Mesendoderm (in vitro differentiated cells): Measurements from ENCODE around the gene SPON2.

Source experiments
- DNase-seq: peaks from one replicate; pipeline ENCODE4 v3.0.0; 2013
- H2AK5ac ChIP-seq: 2 replicates; pipeline ENCODE4 v1.6.1; 2013; ENCODE audit warnings: low read length, inconsistent platforms
- H2BK120ac ChIP-seq: 2 replicates; pipeline ENCODE4 v1.6.1; 2013; ENCODE audit warnings: low read depth, mild to moderate bottlenecking, low read length, moderate library complexity, mixed read lengths
- H2BK15ac ChIP-seq: replicated peaks from 2 replicates; pipeline ENCODE4 v1.6.1; 2013; ENCODE audit warnings: low read depth, mild to moderate bottlenecking, moderate library complexity
- H2BK5ac ChIP-seq: 2 replicates; pipeline ENCODE4 v1.6.1; 2013; ENCODE audit warnings: low read length, inconsistent platforms
- H3K18ac ChIP-seq: 2 replicates; pipeline ENCODE4 v1.6.1; 2013; ENCODE audit warnings: mild to moderate bottlenecking, low read length, mixed read lengths
- H3K23ac ChIP-seq: one replicate; pipeline ENCODE4 v1.6.1; 2013; ENCODE audit warnings: low read length
- H3K27ac ChIP-seq: 2 replicates; pipeline ENCODE4 v1.5.1; 2013; ENCODE audit warnings: low read depth, mild to moderate bottlenecking, inconsistent platforms, low read length, moderate library complexity
- H3K27me3 ChIP-seq: 2 replicates; pipeline ENCODE4 v1.6.1; 2013; ENCODE audit warnings: low read length, control low read depth, mild to moderate bottlenecking, inconsistent platforms; ENCODE audit not compliant: insufficient read depth, poor library complexity
- H3K36me3 ChIP-seq: 2 replicates; pipeline ENCODE4 v1.6.1; 2013; ENCODE audit warnings: low read length, inconsistent platforms; ENCODE audit not compliant: control insufficient read depth, insufficient read depth
- H3K4ac ChIP-seq: one replicate; pipeline ENCODE4 v1.6.1; 2013; ENCODE audit warnings: low read depth, mild to moderate bottlenecking, low read length, moderate library complexity
- H3K4me1 ChIP-seq: 2 replicates; pipeline ENCODE4 v1.6.1; 2013; ENCODE audit warnings: low read depth, low read length, inconsistent platforms; ENCODE audit not compliant: control insufficient read depth
- H3K4me2 ChIP-seq: 2 replicates; pipeline ENCODE4 v1.6.1; 2013; ENCODE audit warnings: low read length
- H3K4me3 ChIP-seq: 2 replicates; pipeline ENCODE4 v1.5.1; 2013; ENCODE audit warnings: mild to moderate bottlenecking, low read length
- H3K56ac ChIP-seq: one replicate; pipeline ENCODE4 v1.6.1; 2013; ENCODE audit warnings: low read length
- H3K79me1 ChIP-seq: 2 replicates; pipeline ENCODE4 v1.6.1; 2013; ENCODE audit warnings: low read length, inconsistent platforms
- H3K79me2 ChIP-seq: 2 replicates; pipeline ENCODE4 v1.6.1; 2013; ENCODE audit warnings: mild to moderate bottlenecking, low read length; ENCODE audit not compliant: control insufficient read depth, insufficient read depth
- H3K9ac ChIP-seq: 2 replicates; pipeline ENCODE4 v1.6.1; 2013; ENCODE audit warnings: low read length, inconsistent platforms
- H4K5ac ChIP-seq: one replicate; pipeline ENCODE4 v1.6.1; 2013; ENCODE audit warnings: low read length
- H4K8ac ChIP-seq: one replicate; pipeline ENCODE4 v1.6.1; 2013; ENCODE audit warnings: low read depth, mild to moderate bottlenecking, control low read depth, low read length, moderate library complexity
- WGBS: extraction: QIAGEN DNeasy Blood & Tissue Kit; methylation state at CpG from one replicate; pipeline ENCODE4 v1.1.7; 2013; ENCODE audit warnings: low lambda C conversion rate, missing lambda C conversion rate; ENCODE audit not compliant: insufficient coverage; ENCODE audit errors: extremely low coverage; 5-methylcytosine and 5-hydroxymethylcytosine counted together

The SPON2 gene

GRCh38 chr4:1207157-1207470, 34.7 kb upstream of the SPON2 start:
- Histone ChIP-seq H3K4me1 (no peaks in the 10 kb centered on the region), H2AK5ac (no peak overlapping the region), H3K36me3 (no peaks in the 10 kb centered on the region), H3K27ac (no peak overlapping the region), H3K23ac (no peak overlapping the region), H2BK5ac (no peak overlapping the region), H2BK15ac (no peak overlapping the region), H3K4me3 (no peak overlapping the region), H3K18ac (no peak overlapping the region), H4K5ac (no peak overlapping the region), H3K9ac (no peak overlapping the region), H3K4ac (no peak overlapping the region), H4K8ac (no peak overlapping the region), H3K56ac (no peak overlapping the region), H3K79me2 (no peaks in the 10 kb centered on the region), H2BK120ac (no peak overlapping the region), H3K4me2 (no peak overlapping the region), H3K79me1 (no peaks in the 10 kb centered on the region), H3K27me3 (no peaks in the 10 kb centered on the region)
- WGBS, result no CpG with 5 or more reads among the region's 12 CpGs
- DNase-seq, result no peak

GRCh38 chr4:1206299-1207156, 34.1 kb upstream of the SPON2 start:
- Histone ChIP-seq H3K4me1 (no peaks in the 10 kb centered on the region), H2BK5ac (no peak overlapping the region), H2BK120ac (no peak overlapping the region), H2BK15ac (no peak overlapping the region), H2AK5ac (no peak overlapping the region), H3K18ac (no peak overlapping the region), H3K4ac (no peak overlapping the region), H3K79me2 (no peaks in the 10 kb centered on the region), H3K56ac (no peak overlapping the region), H4K5ac (no peak overlapping the region), H4K8ac (no peak overlapping the region), H3K9ac (no peak overlapping the region), H3K4me2 (no peak overlapping the region), H3K23ac (no peak overlapping the region), H3K4me3 (no peak overlapping the region), H3K79me1 (no peaks in the 10 kb centered on the region), H3K27me3 (no peaks in the 10 kb centered on the region), H3K36me3 (no peaks in the 10 kb centered on the region), H3K27ac (no peak overlapping the region)
- DNase-seq, result no peak
- WGBS, result no CpG with 5 or more reads among the region's 21 CpGs

- Histone ChIP-seq H3K79me2 (no peaks in the 10 kb centered on the region), H3K27me3 (no peaks in the 10 kb centered on the region), H3K4ac (no peak overlapping the region), H2AK5ac (no peak overlapping the region), H4K5ac (no peak overlapping the region), H3K18ac (no peak overlapping the region), H3K9ac (no peak overlapping the region), H3K36me3 (no peaks in the 10 kb centered on the region), H3K23ac (no peak overlapping the region), H3K4me2 (no peak overlapping the region), H3K4me1 (no peaks in the 10 kb centered on the region), H4K8ac (no peak overlapping the region), H2BK15ac (no peak overlapping the region), H2BK5ac (no peak overlapping the region), H3K79me1 (no peaks in the 10 kb centered on the region), H3K27ac (no peak overlapping the region), H3K4me3 (no peak overlapping the region), H3K56ac (no peak overlapping the region), H2BK120ac (no peak overlapping the region)
- no peak for DNase-seq
- WGBS, result no CpG with 5 or more reads among the region's 17 CpGs
These were observed 33.4 kb upstream of the SPON2 start for GRCh38 chr4:1205586-1206298.

GRCh38 chr4:1204828-1205585, 32.6 kb upstream of the SPON2 start:
- no peaks in the 10 kb centered on the region for H3K79me2 ChIP-seq
- no peaks in the 10 kb centered on the region for H3K27me3 ChIP-seq
- no peak overlapping the region for H3K18ac ChIP-seq
- H4K5ac ChIP-seq, result no peak overlapping the region
- H2AK5ac ChIP-seq, result no peak overlapping the region
- no peak overlapping the region for H3K4me3 ChIP-seq
- H3K36me3 ChIP-seq, result no peaks in the 10 kb centered on the region
- no peak overlapping the region for H2BK5ac ChIP-seq
- DNase-seq, result no peak
- H3K4ac ChIP-seq, result no peak overlapping the region
- no peaks in the 10 kb centered on the region for H3K79me1 ChIP-seq
- no peak overlapping the region for H3K9ac ChIP-seq
- no peaks in the 10 kb centered on the region for H3K4me1 ChIP-seq
- no peak overlapping the region for H2BK15ac ChIP-seq
- no CpG with 5 or more reads among the region's 25 CpGs for WGBS
- H3K56ac ChIP-seq, result no peak overlapping the region
- no peak overlapping the region for H3K4me2 ChIP-seq
- H2BK120ac ChIP-seq, result no peak overlapping the region
- no peak overlapping the region for H3K27ac ChIP-seq
- H3K23ac ChIP-seq, result no peak overlapping the region
- no peak overlapping the region for H4K8ac ChIP-seq

GRCh38 chr4:1204286-1204827, 32.0 kb upstream of the SPON2 start:
- no CpG with 5 or more reads among the region's 21 CpGs for WGBS
- H3K23ac ChIP-seq, result no peak overlapping the region
- H3K4me2 ChIP-seq, result no peak overlapping the region
- no peaks in the 10 kb centered on the region for H3K79me1 ChIP-seq
- no peak overlapping the region for H2BK15ac ChIP-seq
- H2AK5ac ChIP-seq, result no peak overlapping the region
- H3K4me3 ChIP-seq, result no peak overlapping the region
- no peak overlapping the region for H3K56ac ChIP-seq
- H3K9ac ChIP-seq, result no peak overlapping the region
- H3K4me1 ChIP-seq, result no peaks in the 10 kb centered on the region
- DNase-seq, result no peak
- no peak overlapping the region for H3K4ac ChIP-seq
- no peak overlapping the region for H4K5ac ChIP-seq
- no peak overlapping the region for H2BK5ac ChIP-seq
- H3K36me3 ChIP-seq, result no peaks in the 10 kb centered on the region
- no peaks in the 10 kb centered on the region for H3K79me2 ChIP-seq
- H3K27ac ChIP-seq, result no peak overlapping the region
- no peaks in the 10 kb centered on the region for H3K27me3 ChIP-seq
- H2BK120ac ChIP-seq, result no peak overlapping the region
- H3K18ac ChIP-seq, result no peak overlapping the region
- no peak overlapping the region for H4K8ac ChIP-seq
